Measurements from ENCODE around the gene GALT. TPM values are rescaled to one million over a fixed set of nuclear protein-coding genes. Genes with fewer than 3 reads are reported as not detected.

Gene GALT
- total RNA-seq, 1 experiment from 2014 or later = 27.6 TPM

GRCh38 chr9:34635556-34635955 lies 10.9 kb upstream of the GALT start:
- peaks cover 14% of the 10 kb centered on the region for H3K36me3 ChIP-seq (ENCODE audit: insufficient read depth, low read length, poor library complexity, severe bottlenecking)
- POLR2A ChIA-PET (ENCODE audit: low non-redundant PET) = no interaction called here
- no TSS peak for BruUV-seq (replicated peaks)
- peaks cover 6% of the 10 kb centered on the region for H3K27me3 ChIP-seq (replicated peaks; ENCODE audit: insufficient read depth, low read depth, low read length, poor library complexity)
- intact Hi-C loops (cut with micrococcal nuclease; ENCODE audit: unreplicated experiment) = loop anchor here (2.0 kb wide), 1 partner anchor 23 kb away; the partner anchor contains the start of gene RPP25L
- TF ChIP-seq EZH2 (IDR thresholded peaks at IDR 0.05; ENCODE audit: borderline replicate concordance, low read depth, low read length, poor library complexity, severe bottlenecking) = no peak
- TF ChIP-seq, protein P1, sequence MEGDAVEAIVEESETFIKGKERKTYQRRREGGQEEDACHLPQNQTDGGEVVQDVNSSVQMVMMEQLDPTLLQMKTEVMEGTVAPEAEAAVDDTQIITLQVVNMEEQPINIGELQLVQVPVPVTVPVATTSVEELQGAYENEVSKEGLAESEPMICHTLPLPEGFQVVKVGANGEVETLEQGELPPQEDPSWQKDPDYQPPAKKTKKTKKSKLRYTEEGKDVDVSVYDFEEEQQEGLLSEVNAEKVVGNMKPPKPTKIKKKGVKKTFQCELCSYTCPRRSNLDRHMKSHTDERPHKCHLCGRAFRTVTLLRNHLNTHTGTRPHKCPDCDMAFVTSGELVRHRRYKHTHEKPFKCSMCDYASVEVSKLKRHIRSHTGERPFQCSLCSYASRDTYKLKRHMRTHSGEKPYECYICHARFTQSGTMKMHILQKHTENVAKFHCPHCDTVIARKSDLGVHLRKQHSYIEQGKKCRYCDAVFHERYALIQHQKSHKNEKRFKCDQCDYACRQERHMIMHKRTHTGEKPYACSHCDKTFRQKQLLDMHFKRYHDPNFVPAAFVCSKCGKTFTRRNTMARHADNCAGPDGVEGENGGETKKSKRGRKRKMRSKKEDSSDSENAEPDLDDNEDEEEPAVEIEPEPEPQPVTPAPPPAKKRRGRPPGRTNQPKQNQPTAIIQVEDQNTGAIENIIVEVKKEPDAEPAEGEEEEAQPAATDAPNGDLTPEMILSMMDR (conservative IDR thresholded peaks at IDR 0.05; ENCODE audit: low read depth, low read length) = no peak
- H3K9me3 ChIP-seq (ENCODE audit: low read depth, low read length, poor library complexity, severe bottlenecking) = no peaks in the 10 kb centered on the region
- H3K4me1 ChIP-seq (ENCODE audit: insufficient read depth, low read length, poor library complexity, severe bottlenecking) = peaks cover 6% of the 10 kb centered on the region
- CTCF ChIA-PET = no interaction called here
- peak overlapping the region; percentile 8 for H3K27ac ChIP-seq (ENCODE audit: low read depth, low read length, poor library complexity, severe bottlenecking)
- peak overlapping the region; percentile 76 for H3K4me3 ChIP-seq (ENCODE audit: low read depth, low read length, poor library complexity, severe bottlenecking)
- no peak for DNase-seq (ENCODE audit: low spot score)

GRCh38 chr9:34636791-34637355 lies 9.6 kb upstream of the GALT start:
- CTCF ChIA-PET = no interaction called here
- intact Hi-C loops (cut with micrococcal nuclease; ENCODE audit: unreplicated experiment) = no loop called here
- H3K27me3 ChIP-seq (replicated peaks; ENCODE audit: insufficient read depth, low read depth, low read length, poor library complexity) = no peaks in the 10 kb centered on the region
- POLR2A ChIA-PET (ENCODE audit: low non-redundant PET) = no interaction called here
- H3K36me3 ChIP-seq (ENCODE audit: insufficient read depth, low read length, poor library complexity, severe bottlenecking) = peaks cover 14% of the 10 kb centered on the region
- peak; percentile 30 for DNase-seq (ENCODE audit: low spot score)
- no peaks in the 10 kb centered on the region for H3K9me3 ChIP-seq (ENCODE audit: low read depth, low read length, poor library complexity, severe bottlenecking)
- peak overlapping the region; percentile 76 for H3K4me3 ChIP-seq (ENCODE audit: low read depth, low read length, poor library complexity, severe bottlenecking)
- H3K27ac ChIP-seq (ENCODE audit: low read depth, low read length, poor library complexity, severe bottlenecking) = peak overlapping the region; percentile 87
- TF ChIP-seq, protein P1 (conservative IDR thresholded peaks at IDR 0.05; ENCODE audit: low read depth, low read length) = no peak
- TF ChIP-seq EZH2 (IDR thresholded peaks at IDR 0.05; ENCODE audit: borderline replicate concordance, low read depth, low read length, poor library complexity, severe bottlenecking) = no peak
- H3K4me1 ChIP-seq (ENCODE audit: insufficient read depth, low read length, poor library complexity, severe bottlenecking) = peaks cover 6% of the 10 kb centered on the region
- BruUV-seq (replicated peaks) = no TSS peak

- H3K27ac ChIP-seq (ENCODE audit: low read depth, low read length, poor library complexity, severe bottlenecking) = peak within 1 kb of the TSS; percentile 87
- DNase-seq (ENCODE audit: low spot score) = peak; percentile 96
- ChIA-PET POLR2A (ENCODE audit: low non-redundant PET) (no interaction called here), CTCF (interaction anchor here (0.5 kb wide), 1 partner anchor 317 kb away, joined by 6 read pairs; no protein-coding TSS in a partner anchor)
- TF ChIP-seq EZH2 (IDR thresholded peaks at IDR 0.05; ENCODE audit: borderline replicate concordance, low read depth, low read length, poor library complexity, severe bottlenecking) = no peak
- no TSS peak for BruUV-seq (replicated peaks)
- H3K9me3 ChIP-seq (ENCODE audit: low read depth, low read length, poor library complexity, severe bottlenecking) = no peaks in the 10 kb centered on the region
- peaks cover 6% of the 10 kb centered on the region for H3K4me1 ChIP-seq (ENCODE audit: insufficient read depth, low read length, poor library complexity, severe bottlenecking)
- H3K36me3 ChIP-seq (ENCODE audit: insufficient read depth, low read length, poor library complexity, severe bottlenecking) = peaks cover 14% of the 10 kb centered on the region
- no peaks in the 10 kb centered on the region for H3K27me3 ChIP-seq (replicated peaks; ENCODE audit: insufficient read depth, low read depth, low read length, poor library complexity)
- intact Hi-C loops (cut with micrococcal nuclease; ENCODE audit: unreplicated experiment) = no loop called here
- peak within 1 kb of the TSS; percentile 76 for H3K4me3 ChIP-seq (ENCODE audit: low read depth, low read length, poor library complexity, severe bottlenecking)
Measured at GRCh38 chr9:34637356-34638137, 8.9 kb upstream of the GALT start, which contains the start of gene SIGMAR1. Gene SIGMAR1, minus strand, starts transcription at chr9:34637787. Its CDS starts 90 bp downstream, at chr9:34637697.

All from A673 (cell line).